HCT116 (cell line): ENCODE results near the gene GDI1. TPM values are rescaled to one million over a fixed set of nuclear protein-coding genes. Genes with fewer than 3 reads are reported as not detected.

Experiments
- ATAC-seq: fragments of 200-7000 bp; cut with Tn5 transposase; 2 replicates; pipeline ENCODE4 v1.9.1; 2020; ENCODE audit warnings: mild to moderate bottlenecking, moderate library complexity
- BruUV-seq: library from RNA; stranded (reverse); fragments of 400-500 nt; replicated peaks from 2 replicates; lab custom pipeline; 2021; lab: Mats Ljungman, UMichigan
- CTCF ChIA-PET: fragments of 300-600 bp; sonication (Branson Sonifier 250); formaldehyde crosslinking; loops from one replicate; lab custom pipeline; 2021; ENCODE audit warnings: antibody characterized with exemption; lab: Charles Lee
- POLR2A ChIA-PET: fragments of 300-600, 350-600 bp; sonication (Branson Sonifier 250); formaldehyde crosslinking; loops from one replicate; lab custom pipeline; 2021; ENCODE audit warnings: antibody characterized with exemption; lab: Charles Lee
- RAD21 ChIA-PET, 2 experiments: fragments of 300-600 bp; sonication (Branson Sonifier 250); formaldehyde crosslinking; loops; one replicate each; lab custom pipeline; 2023; ENCODE audit warnings: low total read pairs in 2 of 2; ENCODE audit not compliant: uncharacterized antibody in 2 of 2, unreplicated experiment in 2 of 2, low non-redundant PET in 1 of 2; lab: Charles Lee
- DNase-seq: peaks from one replicate; pipeline ENCODE4 v3.0.0-alpha.2; 2010; ENCODE audit warnings: low read depth, low spot score
- H2AFZ ChIP-seq: fragments of 200-600 bp; shearing (Covaris generic), sonication (generic); 2 replicates; pipeline ENCODE4 v1.6.1; 2017; ENCODE audit warnings: low read depth, mixed run types, mixed read lengths, antibody characterized with exemption, low read length; ENCODE audit not compliant: poor library complexity, severe bottlenecking
- H3K27ac ChIP-seq: 2 replicates; pipeline ENCODE4 v1.5.1; 2012; ENCODE audit warnings: low read depth, low read length
- H3K27me3 ChIP-seq: fragments of 200-600 bp; sonication (generic); 2 replicates; pipeline ENCODE4 v1.6.1; 2016; ENCODE audit warnings: mixed run types, low read length, mixed read lengths; ENCODE audit not compliant: insufficient read depth
- H3K36me3 ChIP-seq, 2 experiments: fragments of 200-500 bp in 1 of 2; fragments of 200-600 bp in 1 of 2; sonication (Bioruptor generic) in 1 of 2; sonication (generic) in 1 of 2; 2 replicates each; pipeline versions ENCODE4 v1.5.1 to v1.6.1; 2014 to 2016; ENCODE audit warnings: low read length in 2 of 2, inconsistent platforms in 1 of 2, mixed read lengths in 1 of 2, mixed run types in 1 of 2; ENCODE audit not compliant: insufficient read depth in 2 of 2, control insufficient read depth in 1 of 2
- H3K4me1 ChIP-seq, 2 experiments: fragments of 200-600 bp in 1 of 2; sonication (generic) in 1 of 2; 2 replicates each; pipeline versions ENCODE4 v1.5.1 to v1.6.1; 2012 to 2017; ENCODE audit warnings: low read length in 2 of 2, inconsistent platforms in 1 of 2, mild to moderate bottlenecking in 1 of 2, mixed read lengths in 1 of 2, mixed run types in 1 of 2, moderate library complexity in 1 of 2; ENCODE audit not compliant: insufficient read depth in 2 of 2, control insufficient read depth in 1 of 2
- H3K4me2 ChIP-seq: fragments of 200-600 bp; sonication (generic); 2 replicates; pipeline ENCODE4 v1.6.1; 2017; ENCODE audit warnings: mixed run types, low read length, mixed read lengths
- H3K4me3 ChIP-seq, 2 experiments: fragments of 200-600 bp in 1 of 2; sonication (generic) in 1 of 2; replicated peaks in 1 of 2; 2 replicates each; pipeline ENCODE4 v1.5.1; 2011 to 2016; ENCODE audit warnings: low read length in 2 of 2, control low read depth in 1 of 2, low read depth in 1 of 2, mild to moderate bottlenecking in 1 of 2, mixed read lengths in 1 of 2, mixed run types in 1 of 2
- H3K79me2 ChIP-seq: fragments of 200-600 bp; sonication (generic); 2 replicates; pipeline ENCODE4 v1.6.1; 2017; ENCODE audit warnings: mild to moderate bottlenecking, mixed run types, low read length, moderate library complexity, mixed read lengths; ENCODE audit not compliant: insufficient read depth
- H3K9ac ChIP-seq: fragments of 200-600 bp; sonication (generic); 2 replicates; pipeline ENCODE4 v1.6.1; 2016; ENCODE audit warnings: low read length, mixed read lengths
- H3K9me2 ChIP-seq: fragments of 200-600 bp; sonication (generic), shearing (Covaris generic); 2 replicates; pipeline ENCODE4 v1.6.1; 2017; ENCODE audit warnings: mixed run types, mild to moderate bottlenecking, moderate library complexity; ENCODE audit not compliant: insufficient read depth
- H3K9me3 ChIP-seq, 2 experiments: fragments of 200-500 bp in 1 of 2; fragments of 200-600 bp in 1 of 2; sonication (Bioruptor generic) in 1 of 2; sonication (generic) in 1 of 2; 2 replicates each; pipeline ENCODE4 v1.6.1; 2014 to 2017; ENCODE audit warnings: low read length in 2 of 2, mixed read lengths in 2 of 2, inconsistent platforms in 1 of 2, low read depth in 1 of 2, mild to moderate bottlenecking in 1 of 2, mixed run types in 1 of 2, moderate library complexity in 1 of 2; ENCODE audit not compliant: control insufficient read depth in 1 of 2, insufficient read depth in 1 of 2
- H4K20me1 ChIP-seq: fragments of 200-600 bp; sonication (generic), shearing (Covaris generic); 2 replicates; pipeline ENCODE4 v1.6.1; 2017; ENCODE audit warnings: mixed run types, mild to moderate bottlenecking, moderate library complexity; ENCODE audit not compliant: insufficient read depth
- ATF3 ChIP-seq: IDR thresholded peaks from 2 replicates; pipeline ENCODE4 v1.6.1; 2012
- CBX3 ChIP-seq: IDR thresholded peaks from 2 replicates; pipeline ENCODE4 v1.6.1; 2012; ENCODE audit warnings: low read depth
- CTCF ChIP-seq, 3 experiments: fragments of 200-600 bp in 1 of 3; sonication (generic) in 1 of 3; IDR thresholded peaks in 2 of 3; conservative IDR thresholded peaks in 1 of 3; 2 replicates each; pipeline ENCODE4 v1.5.1; 2012 to 2017; ENCODE audit warnings: low read depth in 2 of 3, low read length in 2 of 3, antibody characterized with exemption in 1 of 3, borderline replicate concordance in 1 of 3, control low read depth in 1 of 3, mild to moderate bottlenecking in 1 of 3, mixed read lengths in 1 of 3, mixed run types in 1 of 3, moderate library complexity in 1 of 3; ENCODE audit not compliant: insufficient read depth in 1 of 3
- JUND ChIP-seq: IDR thresholded peaks from 2 replicates; pipeline ENCODE4 v1.6.1; 2012
- POLR2A ChIP-seq: IDR thresholded peaks from 2 replicates; pipeline ENCODE4 v1.7.0; 2011; ENCODE audit warnings: borderline replicate concordance; ENCODE audit not compliant: insufficient read depth, insufficient read length; ENCODE audit errors: extremely low read depth
- POLR2AphosphoS5 ChIP-seq: IDR thresholded peaks from 2 replicates; pipeline ENCODE4 v1.6.1; 2011; ENCODE audit warnings: mild to moderate bottlenecking, low read depth, low read length, moderate library complexity
- REST ChIP-seq: IDR thresholded peaks from 2 replicates; pipeline ENCODE4 v1.6.1; 2012; ENCODE audit warnings: low read depth
- SIN3A ChIP-seq: IDR thresholded peaks from 2 replicates; pipeline ENCODE4 v1.6.1; 2012; ENCODE audit warnings: low read depth
- SRF ChIP-seq: IDR thresholded peaks from 2 replicates; pipeline ENCODE4 v1.6.1; 2012; ENCODE audit warnings: low read depth
- ZBTB33 ChIP-seq: IDR thresholded peaks from 2 replicates; pipeline ENCODE4 v1.6.1; 2011; ENCODE audit warnings: mild to moderate bottlenecking, low read length, moderate library complexity; ENCODE audit not compliant: insufficient replicate concordance; ENCODE audit errors: extremely low read depth
- intact Hi-C: fragments of 100-400 bp; cut with micrococcal nuclease; formaldehyde crosslinking; loops from 2 replicates; pipeline ENCODE4 v1.10.0; 2022
- total RNA-seq: library from RNA; stranded (reverse); gene quantifications from one replicate; pipeline ENCODE4 v1.2.1, GENCODE V29; 2021; ENCODE audit not compliant: unreplicated experiment

GDI1 gene
- total RNA-seq, 1 experiment from 2014 or later: 122 TPM

GRCh38 chrX:154457491-154458115 is 20.6 kb downstream of the GDI1 start:
- no peaks in the 10 kb centered on the region; a peak in 1 of 4 replicates for H3K36me3 ChIP-seq
- peak overlapping the region; percentile 69 for H3K4me2 ChIP-seq
- no peak for TF ChIP-seq ATF3
- no peak for TF ChIP-seq SIN3A
- TF ChIP-seq POLR2AphosphoS5: no peak
- no peak for TF ChIP-seq SRF
- TF ChIP-seq POLR2A: no peak
- TF ChIP-seq JUND: no peak
- no peak for TF ChIP-seq CTCF (IDR thresholded peaks at IDR 0.05 in 2 of 3, conservative IDR thresholded peaks at IDR 0.05 in 1 of 3; ENCODE audit: borderline replicate concordance in 1 of 3, insufficient read depth in 1 of 3, low read depth in 2 of 3, low read length in 2 of 3)
- no peak for TF ChIP-seq REST
- TF ChIP-seq CBX3: no peak
- no peak for TF ChIP-seq ZBTB33
- RAD21 ChIA-PET: no interaction called here
- no peaks in the 10 kb centered on the region for H3K9me2 ChIP-seq
- intact Hi-C loops: no loop called here
- H3K27me3 ChIP-seq: no peaks in the 10 kb centered on the region
- H4K20me1 ChIP-seq: no peaks in the 10 kb centered on the region
- POLR2A ChIA-PET: interaction anchor here (1.2 kb wide), 1 partner anchor 33 kb away, joined by 4 read pairs; the partner anchor contains the start of gene SLC10A3
- no TSS peak for BruUV-seq
- ATAC-seq (peak; percentile 73), DNase-seq (no peak)
- peaks cover 24% of the 10 kb centered on the region for H3K79me2 ChIP-seq
- no peaks in the 10 kb centered on the region for H3K9me3 ChIP-seq
- no peak overlapping the region for H2AFZ ChIP-seq
- no peak overlapping the region for H3K9ac ChIP-seq
- CTCF ChIA-PET: no interaction called here
- peaks cover 7 to 12% of the 10 kb centered on the region in 2 experiments; a peak in 1 of 4 replicates for H3K4me1 ChIP-seq
- H3K4me3 ChIP-seq: peak overlapping the region; percentile 26 to 52
- peak overlapping the region; percentile 80; the same call in 1 of the 2 replicates for H3K27ac ChIP-seq
